GM21447 (cell line): Measurements from ENCODE around the gene CBX2.

ENCODE experiments used
- ATAC-seq: cut with Tn5 transposase; IDR thresholded peaks from one replicate; pipeline ENCODE4 v1.9.1; 2021; ENCODE audit not compliant: unreplicated experiment

The CBX2 gene

DNA sequence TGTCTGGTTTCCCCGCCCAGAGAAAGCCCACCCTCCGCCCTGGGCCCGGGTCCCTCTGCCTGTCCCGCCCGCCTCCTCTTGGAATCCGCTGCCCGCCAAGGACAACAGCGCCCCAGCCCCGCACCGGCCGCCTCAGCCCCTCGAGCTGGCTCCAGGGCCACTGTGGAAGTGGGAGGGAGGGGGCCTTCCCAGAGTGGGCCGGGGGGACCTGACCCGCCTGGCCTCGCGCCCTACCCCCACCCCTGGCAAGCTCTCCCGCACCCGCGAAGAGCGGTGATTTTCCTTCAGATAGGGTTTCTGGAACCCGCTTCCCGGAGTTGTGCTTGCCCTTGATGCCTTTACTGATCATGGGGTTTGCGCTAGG, 21.2 kb downstream of the CBX2 start:
- no peak for ATAC-seq

DNA sequence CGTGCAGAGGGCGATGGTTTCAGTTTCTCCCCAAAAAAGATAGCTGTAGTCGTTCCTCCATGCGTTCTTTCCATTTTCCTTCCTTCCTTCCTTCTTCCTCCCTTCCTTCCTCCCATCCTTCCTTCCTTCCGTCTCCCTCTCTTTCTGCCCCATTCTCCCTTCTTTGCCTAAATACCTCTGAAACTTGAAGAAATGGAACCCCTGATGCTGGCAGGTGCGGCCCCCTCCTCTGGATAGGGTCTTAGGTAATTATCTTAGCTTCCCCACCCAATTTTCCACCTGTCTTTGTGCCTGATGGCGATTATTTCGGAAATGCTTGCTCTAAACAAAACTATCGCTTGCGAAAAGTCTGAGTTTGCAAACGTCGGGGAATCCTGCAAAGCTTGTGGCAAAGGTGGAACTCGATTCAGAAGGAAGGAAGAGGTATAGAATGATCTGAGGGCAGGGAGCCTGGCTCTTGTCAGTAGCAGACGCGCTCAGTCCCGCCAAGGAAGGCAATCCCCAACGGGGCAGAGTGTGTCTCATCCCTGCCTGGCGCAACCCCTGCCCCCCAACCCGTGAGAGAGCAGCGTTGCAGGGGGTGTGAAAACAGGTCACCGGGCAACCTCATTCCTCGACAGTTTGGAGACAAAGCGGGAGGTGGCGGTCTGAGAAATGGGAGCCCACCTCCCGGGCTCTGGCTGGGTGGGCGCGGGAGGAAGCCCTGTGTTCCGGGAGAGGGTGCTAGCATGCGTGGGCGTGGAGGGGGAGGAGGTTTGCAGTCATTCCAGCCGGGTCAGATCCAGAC, 21.8 kb downstream of the CBX2 start:
- no peak for ATAC-seq

DNA sequence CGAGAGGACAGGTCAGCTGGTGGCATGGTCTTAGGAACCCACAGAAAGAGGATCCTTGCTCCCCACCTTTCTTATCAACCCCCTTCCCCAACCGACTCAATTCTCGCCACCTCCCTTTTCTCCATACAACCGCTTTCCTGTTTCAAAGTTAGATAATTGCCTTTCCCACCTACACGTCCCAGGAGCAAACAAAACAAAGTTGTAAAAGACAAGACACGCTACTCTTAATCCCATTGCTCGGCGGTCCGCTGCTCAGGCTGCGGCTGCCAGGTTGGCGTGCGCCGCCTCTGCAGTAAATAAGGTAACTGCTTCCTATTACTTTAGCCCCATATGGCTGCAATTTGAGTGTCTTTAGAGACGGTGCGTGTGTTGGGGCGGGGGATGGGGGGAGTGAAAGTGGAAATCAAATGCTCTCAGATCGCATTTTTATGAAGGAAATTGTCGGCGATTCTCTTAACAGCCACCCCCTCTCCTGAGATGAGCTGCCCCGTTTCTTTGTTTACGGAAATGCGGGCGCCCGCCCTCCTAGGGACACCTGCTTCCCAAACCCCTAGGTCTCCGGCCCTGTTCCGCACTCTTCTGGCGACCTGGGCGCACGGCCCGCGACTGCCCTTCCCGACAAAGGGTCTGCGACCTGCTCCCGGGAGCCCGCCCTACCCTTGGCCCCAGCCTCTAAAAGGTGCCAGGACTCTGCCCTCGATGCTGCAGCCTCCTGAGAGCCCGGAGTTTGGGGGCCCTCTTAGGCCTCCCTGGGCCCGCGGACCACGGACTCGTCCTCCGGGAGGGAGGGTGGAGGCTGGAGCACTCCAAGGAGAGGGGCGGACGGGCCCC, 22.6 kb downstream of the CBX2 start:
- no peak for ATAC-seq

- no peak for ATAC-seq
Measured at GRCh38 chr17:79801156-79802038, 23.4 kb downstream of the CBX2 start.

DNA sequence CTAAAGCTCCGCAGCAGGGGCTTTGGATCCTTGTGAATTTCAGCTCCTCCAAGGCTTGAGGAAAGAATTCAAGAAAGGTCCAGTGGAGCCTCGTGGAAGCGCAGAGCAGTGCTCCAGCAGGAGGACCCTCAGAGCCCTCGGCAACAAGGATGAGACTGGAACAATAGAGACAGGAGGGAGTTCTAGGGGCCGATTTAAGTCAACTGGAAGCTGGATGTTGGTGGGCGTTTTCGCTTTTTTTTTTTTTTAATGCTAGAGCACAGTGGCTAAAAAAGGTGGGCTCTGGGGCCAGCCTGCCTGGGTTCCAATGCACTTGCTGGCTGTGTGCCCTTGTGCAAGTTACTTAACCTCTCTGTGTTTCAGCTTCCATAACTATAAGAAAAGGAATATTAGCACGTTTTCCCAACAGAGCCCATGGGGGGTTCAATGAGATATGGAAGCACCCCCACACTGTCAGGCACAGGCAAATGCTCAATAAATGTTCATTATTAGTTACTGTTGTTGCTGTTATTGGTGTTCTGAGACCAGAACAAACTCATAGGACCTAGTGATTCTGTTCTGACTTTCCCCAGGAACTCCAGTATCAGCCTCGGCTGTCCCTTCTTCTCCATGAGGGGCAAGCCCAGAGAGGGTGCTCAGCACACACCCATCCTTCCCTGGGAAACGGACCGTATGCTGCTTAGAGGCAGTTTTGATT, 24.2 kb downstream of the CBX2 start:
- ATAC-seq = no peak

- ATAC-seq = no peak
Measured at GRCh38 chr17:79802736-79803420, 24.9 kb downstream of the CBX2 start.

DNA sequence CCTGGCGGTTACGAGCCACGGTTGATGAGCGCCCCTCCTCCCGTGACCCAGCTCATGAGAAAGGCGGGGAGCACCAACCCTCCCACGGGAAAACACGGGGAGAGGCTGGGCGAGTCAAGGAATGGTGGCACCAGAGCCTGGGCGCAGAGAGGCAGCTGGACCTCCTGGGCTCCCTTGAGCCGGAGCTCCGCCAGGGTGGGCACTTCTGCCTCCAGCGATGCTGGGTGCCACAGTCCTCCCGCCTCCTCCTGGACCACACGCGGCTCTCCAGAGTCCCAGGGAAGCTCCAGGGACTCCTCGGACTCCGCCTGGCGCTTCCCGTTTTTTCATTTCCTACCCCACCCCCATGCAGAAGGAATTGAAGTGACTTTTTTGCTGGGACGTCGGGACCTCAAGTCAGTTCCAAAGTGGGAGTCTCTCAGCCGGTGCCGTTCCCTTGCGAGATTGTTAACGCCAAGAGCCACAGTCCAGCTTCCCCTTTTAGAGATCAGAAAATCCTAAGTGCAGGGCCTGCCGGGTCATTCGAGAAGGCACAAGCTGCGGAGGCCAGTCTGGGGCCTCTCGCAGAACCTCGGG, 25.6 kb downstream of the CBX2 start:
- no peak for ATAC-seq

GRCh38 chr17:79803997-79804855, 26.3 kb downstream of the CBX2 start:
- peak; percentile 63 for ATAC-seq

GRCh38 chr17:79804856-79805696, 27.1 kb downstream of the CBX2 start:
- ATAC-seq = no peak

- no peak for ATAC-seq
Measured at GRCh38 chr17:79806446-79806760, 28.5 kb downstream of the CBX2 start.

DNA sequence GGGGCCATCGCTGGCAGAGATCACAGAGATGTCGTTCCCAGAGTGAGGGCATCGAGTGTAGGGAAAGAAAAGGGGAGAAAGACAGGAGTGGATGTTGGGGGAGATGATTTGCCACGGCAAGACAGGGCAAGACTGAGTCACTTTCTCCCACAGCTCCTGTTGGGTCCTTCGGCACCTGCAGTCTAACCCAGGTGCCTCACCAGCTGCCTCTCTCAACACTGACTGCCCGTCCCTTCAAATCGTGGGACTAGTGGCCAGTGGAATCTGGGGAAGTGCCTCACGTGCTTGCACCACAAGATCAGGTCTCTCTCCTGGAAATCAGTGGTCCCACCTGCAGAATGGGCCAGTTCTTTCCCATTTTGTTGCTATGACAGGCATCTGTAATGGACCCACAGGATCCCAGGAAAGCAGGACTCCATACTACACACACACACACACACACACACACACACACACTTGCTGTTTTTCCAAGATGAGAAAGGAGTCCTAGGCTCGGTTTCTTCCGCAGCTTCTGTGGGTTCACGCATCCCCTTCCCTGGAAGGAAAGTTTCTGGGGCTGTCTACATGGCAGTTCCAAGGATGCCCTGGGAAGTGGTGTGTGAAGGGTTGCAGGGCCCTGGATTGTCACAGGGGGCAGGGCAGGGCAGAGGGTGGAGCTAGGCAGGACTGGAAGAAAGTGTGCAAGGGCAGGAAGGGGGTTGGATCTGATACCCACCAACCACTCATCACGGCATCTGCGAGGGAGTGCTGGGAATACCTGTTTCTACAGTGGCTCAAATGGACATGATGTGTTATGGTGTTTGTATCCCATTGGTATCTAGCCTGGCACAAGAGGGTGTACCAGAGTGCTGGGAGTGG, 29.1 kb downstream of the CBX2 start:
- ATAC-seq = no peak

DNA sequence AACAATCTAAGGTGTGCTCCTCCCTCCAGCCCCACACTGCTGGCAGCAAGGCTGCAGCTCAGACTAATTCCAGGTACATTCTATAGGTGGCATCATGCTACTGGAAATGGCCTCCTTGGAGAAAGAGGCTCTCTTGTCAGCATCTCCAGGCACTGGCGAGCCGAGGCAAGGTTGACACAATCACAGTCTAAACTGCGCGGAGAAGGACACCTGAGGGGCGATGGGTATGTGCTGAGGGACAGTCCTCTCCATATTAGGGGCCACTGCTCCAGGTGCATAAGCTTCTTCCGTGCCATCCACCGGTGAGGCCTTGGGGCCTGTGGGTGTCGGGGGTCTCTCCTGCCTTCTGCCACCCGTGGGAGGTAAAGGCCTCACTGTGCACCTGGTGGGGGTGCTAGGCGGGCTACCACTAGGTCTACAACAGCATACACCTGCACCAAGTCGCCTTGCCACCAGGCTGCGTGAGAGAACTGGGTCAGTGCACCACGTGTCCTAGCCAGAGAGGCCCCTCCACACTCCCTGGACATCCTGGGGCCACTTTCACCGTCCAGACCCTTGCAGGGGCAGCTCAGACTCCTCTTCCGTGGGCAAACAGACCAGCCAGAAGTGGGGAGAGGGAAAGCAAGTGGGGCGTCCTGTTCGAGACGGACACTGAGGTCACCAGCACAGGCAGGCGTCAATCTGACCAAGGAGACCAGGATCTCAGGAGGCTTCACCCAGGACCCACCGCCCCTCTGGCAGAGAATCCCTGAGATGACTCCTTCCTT, 31.0 kb downstream of the CBX2 start:
- no peak for ATAC-seq

- no peak for ATAC-seq
Measured at GRCh38 chr17:79809530-79810129, 31.7 kb downstream of the CBX2 start.

DNA sequence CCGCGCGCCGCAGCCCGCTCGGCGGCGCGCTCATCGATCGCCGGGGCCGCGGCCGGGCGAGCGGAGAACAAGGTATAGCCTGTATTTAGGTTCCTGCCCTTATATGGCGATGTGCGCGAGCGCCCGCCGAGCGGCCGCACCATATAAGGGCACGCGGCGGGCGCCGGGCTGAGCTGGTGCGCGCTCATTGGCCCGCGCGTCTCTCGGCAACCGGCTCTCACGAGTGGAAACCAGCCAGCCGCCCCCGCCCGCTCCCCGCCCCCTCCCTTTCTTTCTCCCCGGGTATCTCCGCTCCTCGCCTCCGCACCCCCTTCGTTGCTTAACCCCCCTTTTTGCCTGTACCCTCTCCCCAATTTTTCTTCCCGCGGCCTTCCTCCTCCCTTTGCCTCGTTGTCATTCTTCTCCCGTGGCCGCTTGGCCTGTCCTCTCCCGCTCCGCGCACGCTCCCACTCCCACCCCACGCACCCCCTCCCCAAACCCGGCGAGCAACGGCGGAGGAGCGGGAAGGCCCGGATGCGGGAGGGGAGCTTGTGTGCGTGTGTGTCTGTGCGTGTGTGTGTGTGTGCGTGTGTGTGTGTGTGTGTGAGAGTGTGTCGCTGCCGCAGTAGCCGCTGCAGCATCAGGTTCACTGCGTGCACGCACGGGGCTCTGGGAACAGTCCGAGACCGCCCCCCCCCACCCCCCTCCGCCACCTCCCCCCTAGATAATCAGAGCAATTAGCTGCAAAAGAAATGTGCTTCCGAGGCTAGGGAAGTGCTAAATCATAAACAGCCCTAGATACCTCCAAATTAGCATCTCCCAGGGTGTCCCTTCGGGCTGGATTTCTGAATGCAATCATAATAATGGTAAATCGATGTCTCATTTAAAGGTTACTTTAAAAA, 32.4 kb downstream of the CBX2 start:
- peak; percentile 64 for ATAC-seq
